Aorta (tissue), 5 donors: Measurements from ENCODE around the gene SLC7A1. TPM values are rescaled to one million over a fixed set of nuclear protein-coding genes. Genes with fewer than 3 reads are reported as not detected.
"Not testable (repeated sequence)": the region's sequence is repeated elsewhere in the genome, so short reads cannot be mapped to it uniquely, and the experiment has no call there.

Source experiments
- ATAC-seq: fragments of 200-7000 bp; cut with Tn5 transposase; one replicate; pipeline ENCODE4 v1.9.1; 2022; ENCODE audit warnings: moderate library complexity; ENCODE audit not compliant: low FRiP score
- DNase-seq, 2 donors: peaks; one replicate each; pipeline ENCODE4 v3.0.0-alpha.2; 2020
- H3K27ac ChIP-seq, 2 donors: one replicate each; pipeline ENCODE4 v1.5.1; 2013; ENCODE audit warnings: low read length in 2 of 2, mild to moderate bottlenecking in 2 of 2, moderate library complexity in 2 of 2, control low read depth in 1 of 2, inconsistent platforms in 1 of 2, low read depth in 1 of 2
- H3K27me3 ChIP-seq, 2 donors: one replicate each; pipeline ENCODE4 v1.6.1; 2013; ENCODE audit warnings: control low read depth in 1 of 2, low read length in 1 of 2, mild to moderate bottlenecking in 1 of 2, moderate library complexity in 1 of 2; ENCODE audit not compliant: insufficient read depth in 2 of 2, control insufficient read depth in 1 of 2
- H3K36me3 ChIP-seq, 2 donors: one replicate each; pipeline ENCODE4 v1.6.1; 2013; ENCODE audit warnings: control low read depth in 1 of 2, low read length in 1 of 2, mild to moderate bottlenecking in 1 of 2; ENCODE audit not compliant: insufficient read depth in 2 of 2, control insufficient read depth in 1 of 2
- H3K4me1 ChIP-seq, 2 donors: one replicate each; pipeline ENCODE4 v1.6.1; 2013; ENCODE audit warnings: low read length in 2 of 2, control low read depth in 1 of 2, mild to moderate bottlenecking in 1 of 2, moderate library complexity in 1 of 2; ENCODE audit not compliant: insufficient read depth in 2 of 2, control insufficient read depth in 1 of 2
- H3K4me3 ChIP-seq, 2 donors: one replicate each; pipeline ENCODE4 v1.5.1; 2013; ENCODE audit warnings: low read length in 2 of 2, control low read depth in 1 of 2, mild to moderate bottlenecking in 1 of 2
- H3K9me3 ChIP-seq: one replicate; pipeline ENCODE4 v1.6.1; 2013; ENCODE audit warnings: mild to moderate bottlenecking, low read length; ENCODE audit not compliant: control insufficient read depth
- WGBS, 2 donors: extraction: QIAGEN DNeasy Blood & Tissue Kit; methylation state at CpG; one replicate each; pipeline ENCODE4 v1.1.7; 2013; 5-methylcytosine and 5-hydroxymethylcytosine counted together
- intact Hi-C, 2 donors: fragments of 100-400 bp; cut with DNase I; formaldehyde crosslinking; loops; one replicate each; pipeline versions ENCODE4 v1.14.2 to v1.15.0; 2022
- long read RNA-seq, 2 donors: library from polyadenylated mRNA; unstranded; transcript quantifications; one replicate each; pipeline ENCODE4 v2.0.0, GENCODE V29; 2020 to 2021
- polyA plus RNA-seq, 2 donors: library from polyadenylated mRNA; stranded (reverse); fragments of 200-250 nt; gene quantifications; one replicate each; pipeline ENCODE4 v1.2.3, GENCODE V29; 2013
- total RNA-seq, 2 donors: library from RNA; stranded (reverse); fragmentation: NEBNext Ultra II Directional; extraction: Animal tissue kit (Norgen Biotek cat#: 25700); gene quantifications; one replicate each; pipeline ENCODE4 v1.2.1, GENCODE V29; 2021
- donor health status: healthy with polysubstance abuse.
- donor health status: Bipolar disorder and iron deficiency.
- donor health status: DM: no; HTN: no; CAD: no.
- donor health status: DM: no; HTN: no; CAD: no.
- donor health status: DM: yes; HTN: yes; CAD: no.

SLC7A1 gene
- 10 to 100 TPM; 29.3 to 52.1 TPM for total RNA-seq
- 1 to 10 TPM; 2.7 to 4.0 TPM for polyA plus RNA-seq
- long read RNA-seq, donor 1, full-length matches to known transcripts, result 1 of 84 reads
- long read RNA-seq, donor 1, partial matches to known transcripts, result 5 of 84 reads
- long read RNA-seq, donor 1, other reads (novel, unspliced or antisense), result 78 of 84 reads
- long read RNA-seq, donor 2, full-length matches to known transcripts, result 1 of 18 reads
- long read RNA-seq, donor 2, partial matches to known transcripts, result 1 of 18 reads
- long read RNA-seq, donor 2, other reads (novel, unspliced or antisense), result 16 of 18 reads

DNA sequence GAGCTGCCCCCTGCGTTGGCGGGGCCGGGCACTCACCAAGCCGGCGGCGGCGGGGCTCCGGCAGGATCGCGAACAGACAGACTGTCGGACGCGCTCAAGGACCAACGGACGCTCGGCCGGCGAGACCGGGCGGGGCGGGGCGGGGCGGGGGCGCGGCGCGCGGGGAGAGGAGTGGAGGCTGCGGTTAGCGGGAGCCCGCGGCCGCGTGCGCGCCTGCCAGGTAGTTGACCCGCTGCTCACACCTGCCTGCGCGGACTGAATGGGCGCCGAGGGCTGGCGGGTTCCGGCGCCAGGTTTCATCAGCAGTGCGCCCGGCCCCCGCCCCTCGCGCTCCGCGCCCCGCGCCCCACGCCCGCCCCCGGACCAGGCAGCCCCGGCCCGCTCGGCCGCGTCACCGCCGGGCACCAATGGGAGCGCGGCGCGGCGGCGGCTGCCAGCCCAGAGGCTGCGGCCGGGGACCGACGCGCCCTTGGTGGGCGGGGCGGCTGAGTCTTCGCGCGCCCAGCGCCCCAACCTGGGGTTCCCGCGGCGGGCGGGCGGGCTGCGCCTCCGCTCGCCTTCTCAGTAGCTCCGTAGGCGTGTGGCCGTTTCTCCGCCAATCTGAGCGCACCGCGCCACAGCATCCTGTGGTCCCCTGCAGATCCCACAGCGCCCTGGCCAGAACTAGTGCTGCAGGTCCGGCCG, at the start of gene SLC7A1:
TSS of gene SLC7A1 (minus strand) at position 309 of the 684 bp plus-strand sequence. CDS start 59,500 bp downstream, outside the sequence.
- Histone ChIP-seq H3K36me3 (no peaks in the 10 kb centered on the region), H3K27me3 (no peaks in the 10 kb centered on the region), H3K9me3 (no peaks in the 10 kb centered on the region), H3K27ac (peak within 1 kb of the TSS; percentile 81 to 87), H3K4me3 (peak within 1 kb of the TSS; percentile 93 to 96), H3K4me1 (no peaks in the 10 kb centered on the region)
- ATAC-seq (peak; percentile 92), DNase-seq (peak; percentile 84 to 94)
- 1% methylated on average over 36 to 98 of the region's 98 CpGs for WGBS, 2 donors
- intact Hi-C loops, result loop anchor here in 1 of 2 donors (5.0 to 10.0 kb wide), 3 partner anchors 73 to 519 kb away; partner anchors contain the start of gene UBL3

DNA sequence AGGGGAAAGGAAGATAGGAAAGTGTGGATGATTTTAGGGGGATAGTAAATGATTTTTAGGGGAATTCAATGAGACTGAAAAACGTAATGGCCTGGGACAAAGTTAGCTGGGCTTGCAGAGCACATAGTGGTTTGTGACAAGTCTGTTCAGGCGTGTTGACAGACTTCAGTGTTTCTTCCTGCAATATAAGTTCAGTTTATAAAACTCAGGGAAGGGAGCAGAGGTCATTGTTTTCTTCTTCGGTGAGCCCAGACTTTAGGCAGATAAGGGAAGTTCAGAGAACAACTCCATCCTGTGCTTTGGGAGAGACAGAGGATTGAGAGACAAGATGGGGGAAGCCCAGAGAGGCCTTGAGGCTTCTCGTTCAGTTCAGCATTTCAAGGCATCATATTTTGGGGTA, 45.2 kb upstream of the SLC7A1 start:
- DNase-seq, result no peak

DNA sequence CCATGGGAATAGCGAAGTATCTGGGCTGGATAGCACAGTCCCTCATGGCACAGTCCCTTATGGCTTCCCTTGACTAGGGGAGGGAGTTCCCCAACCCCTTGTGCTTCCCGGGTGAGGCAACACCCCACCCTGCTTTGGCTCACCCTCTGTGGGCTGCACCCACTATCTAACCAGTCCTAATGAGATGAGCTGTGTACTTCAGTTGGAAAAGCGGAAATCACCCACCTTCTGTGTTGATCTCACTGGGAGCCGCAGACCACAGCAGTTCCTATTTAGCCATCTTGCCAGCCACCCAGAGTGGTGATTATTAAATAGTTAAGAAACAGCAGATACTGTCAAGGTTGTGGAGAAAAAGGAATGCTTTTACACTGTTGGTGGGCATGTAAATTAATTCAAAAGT, 41.3 kb upstream of the SLC7A1 start:
- H3K9me3 ChIP-seq, H3K36me3 ChIP-seq, ATAC-seq, H3K27ac ChIP-seq, H3K27me3 ChIP-seq, intact Hi-C loops, DNase-seq, H3K4me1 ChIP-seq, H3K4me3 ChIP-seq: not testable (repeated sequence)
- WGBS, 2 donors, result 91 to 94% methylated on average over 4 of the region's 4 CpGs

More for the DNA sequence above, 45.2 kb upstream of the SLC7A1 start:
- intact Hi-C loops, result no loop called here
- Histone ChIP-seq H3K36me3 (peaks cover 0 to 3% of the 10 kb centered on the region in 2 donors), H3K4me1 (no peaks in the 10 kb centered on the region), H3K27ac (no peak overlapping the region), H3K9me3 (peaks cover 4% of the 10 kb centered on the region), H3K4me3 (no peak overlapping the region), H3K27me3 (peaks cover 0 to 2% of the 10 kb centered on the region in 2 donors)
- WGBS, 2 donors, result 53 to 59% methylated on average over 4 of the region's 4 CpGs
- no peak for ATAC-seq

DNA sequence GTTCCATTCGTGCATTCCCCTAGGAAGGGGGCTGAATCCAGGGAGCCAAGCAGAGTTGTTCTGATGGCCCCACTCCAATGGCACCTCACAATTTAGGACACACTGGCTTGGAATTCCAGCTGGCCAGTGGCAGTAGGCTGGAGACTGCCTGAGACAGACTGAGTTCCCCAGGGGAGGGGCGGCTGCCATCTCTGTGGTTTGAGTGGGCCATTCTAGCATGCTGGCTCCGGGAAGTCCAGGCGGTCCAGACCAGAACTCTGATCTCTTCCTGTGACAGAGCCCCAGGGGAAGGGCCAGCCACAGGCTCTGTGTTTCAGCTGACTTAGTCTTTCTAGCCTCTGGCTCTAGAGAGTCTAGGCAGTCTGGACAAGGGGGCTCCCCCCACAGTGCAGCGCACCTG, 29.5 kb upstream of the SLC7A1 start:
- DNase-seq, result no peak
- ATAC-seq, result peak; percentile 33
- Histone ChIP-seq H3K9me3 (no peaks in the 10 kb centered on the region), H3K36me3 (no peaks in the 10 kb centered on the region), H3K27ac (no peak overlapping the region), H3K4me1 (no peaks in the 10 kb centered on the region), H3K27me3 (no peaks in the 10 kb centered on the region), H3K4me3 (no peak overlapping the region)
- 88% methylated on average over 5 of the region's 5 CpGs for WGBS, 2 donors
- intact Hi-C loops, result no loop called here

DNA sequence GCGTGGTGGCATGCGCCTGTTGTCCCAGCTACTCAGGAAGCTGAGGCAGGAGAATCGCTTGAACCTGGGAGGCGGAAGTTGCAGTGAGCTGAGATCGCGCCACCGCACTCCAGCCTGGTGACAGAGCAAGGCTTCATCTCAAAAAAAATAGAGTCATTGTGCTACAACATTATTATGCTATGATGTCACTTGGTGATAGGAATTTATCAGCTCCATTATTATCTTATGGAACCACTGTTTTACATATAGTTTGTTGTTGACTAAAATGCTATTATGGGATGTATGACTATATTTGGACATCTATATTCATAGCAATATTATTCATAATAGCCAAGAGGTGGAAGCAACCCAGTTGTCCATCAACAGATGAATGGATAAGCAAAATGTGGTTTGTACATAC, 26.4 kb upstream of the SLC7A1 start:
- WGBS, 2 donors, result 95 to 98% methylated on average over 7 of the region's 7 CpGs
- no peaks in the 10 kb centered on the region for H3K4me1 ChIP-seq
- no peaks in the 10 kb centered on the region for H3K27me3 ChIP-seq
- ATAC-seq (no peak), DNase-seq (no peak)
- intact Hi-C loops, result no loop called here
- H3K4me3 ChIP-seq, result no peak overlapping the region
- H3K9me3 ChIP-seq, result no peaks in the 10 kb centered on the region
- no peaks in the 10 kb centered on the region for H3K36me3 ChIP-seq
- H3K27ac ChIP-seq, result no peak overlapping the region

DNA sequence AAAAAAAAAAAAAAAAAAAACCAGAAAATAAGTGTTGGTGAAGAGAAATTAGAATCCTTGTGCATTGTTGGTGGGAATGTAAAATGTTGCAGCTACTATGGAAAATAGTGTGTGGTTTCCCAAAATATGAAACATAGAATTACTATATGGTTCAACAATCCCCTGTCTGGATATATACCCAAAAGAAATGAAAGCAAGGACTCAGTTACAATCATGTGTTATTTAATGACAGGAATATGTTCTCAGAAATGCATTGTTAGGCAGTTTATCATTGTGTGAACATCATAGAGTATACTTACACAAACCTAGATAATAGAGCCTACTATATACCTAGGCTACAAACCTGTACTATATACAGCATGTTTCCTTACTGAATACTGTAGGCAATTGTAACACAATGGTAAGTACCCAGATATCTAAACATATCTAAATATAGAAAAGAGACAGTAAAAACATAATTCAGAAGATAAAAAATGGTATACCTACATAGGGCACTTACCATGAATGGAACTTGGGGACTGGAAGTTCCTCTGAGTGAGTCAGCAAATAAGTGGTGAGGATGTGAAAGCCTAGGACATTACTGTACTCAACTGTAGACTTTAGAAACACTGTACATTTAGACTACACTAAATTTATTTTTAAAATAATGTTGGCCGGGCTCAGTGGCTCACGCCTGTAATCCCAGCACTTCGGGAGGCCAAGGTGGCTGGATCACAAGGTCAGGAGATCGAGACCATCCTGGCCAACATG, 25.7 kb upstream of the SLC7A1 start:
- no peaks in the 10 kb centered on the region for H3K9me3 ChIP-seq
- H3K4me3 ChIP-seq, result no peak overlapping the region
- no peaks in the 10 kb centered on the region for H3K4me1 ChIP-seq
- H3K27ac ChIP-seq, result no peak overlapping the region
- ATAC-seq (no peak), DNase-seq (no peak)
- no peaks in the 10 kb centered on the region for H3K27me3 ChIP-seq
- WGBS, 2 donors, result 91 to 94% methylated on average over 4 of the region's 4 CpGs
- intact Hi-C loops, result no loop called here
- no peaks in the 10 kb centered on the region for H3K36me3 ChIP-seq

DNA sequence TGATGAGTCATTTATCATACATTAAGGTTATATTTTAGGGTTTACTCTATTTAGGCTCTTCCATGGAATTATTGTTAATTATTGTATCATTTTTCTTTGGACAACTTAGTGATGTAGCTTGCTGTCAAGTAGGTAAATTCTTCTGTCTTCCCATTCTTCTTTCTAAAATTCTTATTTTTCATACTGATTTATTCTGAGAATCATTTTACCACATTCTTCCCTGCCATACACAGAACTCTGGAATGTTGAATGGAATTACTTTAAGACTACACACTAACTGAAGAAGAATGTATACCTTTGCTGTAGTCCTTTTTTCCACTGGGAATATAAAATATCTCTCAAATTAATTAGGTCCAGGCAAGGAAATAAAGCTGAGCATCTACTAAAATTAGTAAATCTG, 24.5 kb upstream of the SLC7A1 start:
- H3K9me3 ChIP-seq, result no peaks in the 10 kb centered on the region
- H3K36me3 ChIP-seq, result no peaks in the 10 kb centered on the region
- no peak overlapping the region for H3K27ac ChIP-seq
- no peak for DNase-seq
- no peaks in the 10 kb centered on the region for H3K27me3 ChIP-seq
- intact Hi-C loops, result no loop called here
- no peaks in the 10 kb centered on the region for H3K4me1 ChIP-seq
- no peak for ATAC-seq
- no peak overlapping the region for H3K4me3 ChIP-seq

DNA sequence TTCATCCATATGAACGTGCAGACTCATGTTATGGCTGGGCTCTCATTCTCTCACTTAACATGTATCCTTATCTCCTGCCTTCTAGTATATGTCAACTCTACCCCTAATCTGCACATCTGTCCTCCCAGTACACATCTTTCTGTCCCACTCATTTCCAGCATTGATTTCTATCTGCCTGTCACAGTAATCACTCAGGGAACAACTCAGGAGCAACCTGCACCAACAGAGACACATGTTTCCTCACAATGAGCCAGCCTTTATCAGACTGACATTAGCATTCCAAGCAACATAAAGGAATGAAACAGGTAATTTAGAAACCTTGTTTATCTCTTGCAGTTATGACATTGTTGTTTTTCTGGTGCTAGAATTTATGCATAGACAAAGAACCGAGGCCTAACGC, 17.6 kb upstream of the SLC7A1 start:
- 80 to 82% methylated on average over 3 of the region's 3 CpGs for WGBS, 2 donors
- intact Hi-C loops, result no loop called here

More for the DNA sequence above, 17.6 kb upstream of the SLC7A1 start:
- ATAC-seq (no peak), DNase-seq (no peak)
- Histone ChIP-seq H3K4me1 (no peaks in the 10 kb centered on the region), H3K4me3 (no peak overlapping the region), H3K9me3 (peaks cover 3% of the 10 kb centered on the region), H3K27ac (no peak overlapping the region), H3K27me3 (no peaks in the 10 kb centered on the region), H3K36me3 (no peaks in the 10 kb centered on the region)
